Suppressor macrophage (primary cell): ENCODE measurements around the gene KCTD19.

ENCODE experiments used
- DNase-seq, 4 experiments: peaks; one replicate each; pipeline ENCODE4 v3.0.0-alpha.2; 2020 to 2022

The KCTD19 gene

DNA sequence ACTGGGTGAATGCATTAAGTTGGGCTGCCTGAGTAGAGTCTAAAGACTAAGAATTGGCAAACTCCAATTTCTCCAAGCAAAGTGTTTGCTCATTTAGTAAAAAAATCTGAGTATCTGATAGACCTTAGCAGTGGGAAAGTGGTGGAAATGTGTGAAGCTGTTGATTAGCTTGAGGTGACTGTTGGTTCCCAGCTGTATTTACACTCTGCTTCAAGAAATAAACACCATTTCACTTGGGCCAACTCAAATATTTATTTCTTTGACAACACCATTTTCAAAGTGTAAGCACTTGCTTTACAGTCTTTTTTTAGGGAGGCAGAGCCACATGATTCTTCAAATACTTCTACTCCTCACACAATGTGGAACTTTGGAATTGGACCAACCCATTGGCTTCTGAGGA is 8.7 kb downstream of the KCTD19 start:
- no peak for DNase-seq

- peak in 3 of 4 experiments; percentile 40 to 51 (median 43) for DNase-seq
These were observed 13.8 kb downstream of the KCTD19 start for GRCh38 chr16:67312719-67313118.

DNA sequence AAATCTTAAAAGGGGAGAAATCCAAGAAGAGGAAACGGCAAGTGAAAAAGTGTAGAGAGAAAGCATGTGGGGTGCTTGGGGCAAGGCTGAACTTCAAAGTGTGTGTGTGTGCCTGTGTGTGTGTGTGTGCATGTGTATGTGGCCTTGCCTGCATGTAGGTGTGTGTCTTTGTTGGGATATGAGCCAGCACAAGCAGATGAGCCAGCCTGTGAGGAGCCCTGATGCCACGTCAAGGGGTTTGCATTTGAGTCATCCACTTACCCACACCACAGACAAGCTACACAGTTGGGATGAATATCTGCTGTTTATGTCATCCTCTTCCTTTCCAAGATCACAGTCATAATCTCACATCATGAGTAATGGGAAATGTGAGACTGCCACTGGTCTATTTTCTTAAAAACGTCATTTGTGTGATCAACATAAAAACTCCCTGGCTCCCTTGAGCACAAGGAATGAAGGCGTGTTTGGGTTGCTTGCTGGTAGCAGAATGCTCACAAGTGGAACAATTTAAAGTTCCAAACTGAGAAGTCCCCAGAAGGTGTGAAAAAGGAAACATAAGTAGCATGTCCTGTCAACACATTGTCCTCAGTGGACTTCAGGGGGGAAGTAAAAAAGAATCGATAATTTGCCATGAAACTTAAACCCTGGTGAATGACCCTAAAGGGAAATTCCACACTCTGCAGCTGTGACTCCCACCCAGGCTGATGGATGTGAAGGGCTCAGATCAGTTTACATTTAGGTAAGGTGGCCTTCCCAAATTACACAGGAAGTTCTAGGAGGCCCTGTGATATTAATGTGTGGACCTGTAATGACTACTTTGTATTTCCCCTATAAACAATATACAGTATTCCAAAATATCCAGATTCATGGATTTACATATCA is 14.7 kb downstream of the KCTD19 start:
- peak; percentile 42 to 77 (median 48) for DNase-seq

DNA sequence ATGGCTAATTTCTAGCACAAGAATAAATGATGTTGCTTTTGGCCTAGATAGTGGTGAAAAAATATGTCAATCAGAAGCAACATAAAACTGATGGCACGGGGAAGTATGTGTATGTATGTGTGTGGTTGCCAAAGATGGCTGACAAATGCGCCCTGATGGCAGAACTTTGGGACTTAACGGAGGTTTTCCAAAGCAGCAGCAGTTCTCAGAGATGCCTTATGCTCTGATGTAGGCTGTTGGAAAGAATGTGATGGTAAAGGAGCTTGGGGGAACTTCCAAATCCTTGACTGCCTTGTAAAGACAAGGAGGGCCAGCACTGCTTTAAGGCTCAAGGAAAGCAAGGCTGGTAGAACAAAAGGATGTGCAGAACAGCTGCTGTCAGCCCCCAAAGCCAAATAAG is 16.0 kb downstream of the KCTD19 start:
- no peak for DNase-seq

- no peak for DNase-seq
These were observed 21.1 kb downstream of the KCTD19 start for GRCh38 chr16:67305216-67306071.

DNA sequence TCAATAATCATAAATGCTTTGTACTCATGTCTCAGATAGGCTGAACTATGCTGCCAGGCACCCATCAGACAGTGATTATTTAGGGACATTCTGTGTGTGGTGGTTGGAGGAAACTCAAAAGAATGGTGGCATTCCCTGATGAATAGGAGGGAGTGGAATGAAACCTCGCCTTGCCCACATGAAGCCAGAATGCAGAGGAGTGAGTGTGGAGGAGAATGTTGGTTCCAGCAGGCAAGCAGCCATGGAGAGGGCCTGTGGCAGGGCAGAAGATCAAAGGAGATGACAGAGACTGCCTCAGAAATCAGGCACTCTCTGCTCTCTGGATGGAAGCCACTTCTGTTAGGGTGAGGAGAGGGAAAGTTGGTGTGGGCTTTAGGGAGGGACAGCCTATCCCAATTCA is 22.5 kb downstream of the KCTD19 start:
- no peak for DNase-seq

GRCh38 chr16:67302970-67303369 is 23.6 kb downstream of the KCTD19 start:
- DNase-seq, result no peak

GRCh38 chr16:67302076-67302475 is 24.5 kb downstream of the KCTD19 start:
- DNase-seq, result no peak

DNA sequence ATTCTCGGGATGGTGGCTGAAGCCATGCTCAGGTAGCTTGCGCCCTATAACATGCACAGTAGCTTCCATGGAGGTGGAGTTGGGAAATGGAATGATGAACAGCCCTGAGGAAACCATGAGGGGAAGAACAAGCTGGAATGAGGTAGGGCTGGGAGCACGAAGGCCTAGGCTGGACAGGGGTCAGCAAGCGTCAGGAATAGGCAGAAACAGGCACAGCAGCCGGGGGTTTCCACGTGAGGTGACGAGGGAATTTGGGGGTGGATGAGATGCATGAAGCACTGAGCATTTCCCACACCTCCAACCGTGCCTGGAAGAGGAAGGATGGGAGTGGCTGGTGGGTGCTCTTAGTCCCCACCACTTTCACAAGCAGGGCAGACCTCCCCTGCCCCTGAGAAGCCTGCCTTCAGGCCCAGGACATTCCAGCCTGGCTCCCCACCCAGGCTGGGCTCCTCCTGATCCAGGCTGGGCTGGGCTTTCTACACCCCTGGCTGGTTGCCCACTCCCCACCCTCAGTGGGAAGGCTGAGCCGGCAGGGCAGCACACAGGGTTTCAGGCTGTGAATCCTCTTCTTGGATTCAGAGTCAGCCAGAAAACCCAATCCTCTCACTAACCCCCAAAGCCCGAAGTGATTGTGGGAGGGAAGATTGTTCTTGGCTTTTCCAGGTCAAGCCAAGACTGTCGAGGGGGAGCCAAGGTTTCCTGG is 25.3 kb downstream of the KCTD19 start:
- DNase-seq, result no peak

DNA sequence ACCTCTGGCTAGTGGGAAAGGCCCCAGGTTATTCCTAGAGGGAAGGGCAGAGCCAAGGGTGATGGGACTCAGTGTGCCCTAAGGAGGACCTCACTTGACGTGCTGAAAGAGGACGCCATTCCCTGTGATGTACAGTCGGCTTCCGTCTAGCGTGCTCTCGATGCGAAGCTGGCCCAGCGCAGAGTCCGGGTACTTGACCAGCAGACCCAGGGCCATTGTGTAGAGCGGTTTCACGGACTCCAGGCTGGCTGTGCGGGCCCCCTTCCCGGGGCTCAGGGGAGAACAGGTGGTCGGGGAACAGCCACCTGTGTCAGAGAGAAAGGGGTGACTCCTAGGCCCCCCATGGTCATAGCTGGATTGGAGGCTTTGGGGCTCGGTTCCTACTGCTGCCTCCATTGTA is 27.3 kb downstream of the KCTD19 start:
- no peak for DNase-seq

DNA sequence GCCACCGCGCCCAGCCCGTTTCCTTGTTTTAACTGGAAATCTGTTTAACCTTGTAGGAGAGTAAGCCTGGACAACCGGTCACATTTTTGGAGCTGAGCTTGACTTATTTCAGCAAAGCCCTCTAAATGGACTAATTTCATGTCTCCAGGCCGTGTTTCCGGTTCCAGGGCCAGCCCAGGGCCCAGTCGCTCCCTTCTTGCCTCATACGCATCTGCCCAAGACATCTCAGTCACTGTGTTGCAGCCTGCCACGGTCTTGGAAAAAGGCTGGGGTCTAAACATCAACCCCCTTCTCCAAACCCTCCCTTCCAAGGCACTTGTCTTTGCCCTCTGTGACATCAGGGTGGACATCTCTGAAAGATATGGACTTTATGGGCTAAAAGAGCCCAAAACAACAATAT is 28.3 kb downstream of the KCTD19 start:
- DNase-seq, result no peak

- DNase-seq, result no peak
These were observed 30.1 kb downstream of the KCTD19 start for GRCh38 chr16:67296420-67296819.

- DNase-seq, result no peak
These were observed 31.6 kb downstream of the KCTD19 start for GRCh38 chr16:67294938-67295361.

DNA sequence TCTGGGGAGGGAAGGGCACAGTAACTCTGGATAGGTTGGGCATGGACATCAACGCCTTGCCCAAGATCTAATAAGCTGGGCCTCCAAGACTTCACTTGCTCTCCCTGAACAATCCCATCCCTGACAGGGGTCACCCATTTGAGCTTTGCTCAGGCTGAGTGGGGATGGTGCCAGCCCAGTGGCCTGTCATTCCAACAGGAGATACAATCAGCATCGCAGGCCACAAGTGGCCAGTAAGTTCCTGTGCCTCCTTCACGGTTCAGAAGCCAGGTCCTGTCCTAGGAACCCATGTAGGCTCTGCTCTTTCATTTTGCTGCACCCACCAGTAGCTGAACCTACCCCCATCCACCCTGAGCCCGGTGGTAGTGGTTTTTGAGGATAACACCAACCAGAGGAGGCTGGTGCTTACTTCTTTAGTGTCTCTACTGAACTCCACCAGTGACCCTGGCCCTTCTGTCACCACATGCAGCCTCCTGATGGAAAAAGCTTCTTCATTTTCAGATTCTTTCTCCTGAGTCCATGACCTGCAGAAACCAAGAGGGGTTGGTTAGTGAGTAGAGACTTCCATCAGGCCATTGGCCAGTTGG is 32.3 kb downstream of the KCTD19 start:
- DNase-seq, result no peak

DNA sequence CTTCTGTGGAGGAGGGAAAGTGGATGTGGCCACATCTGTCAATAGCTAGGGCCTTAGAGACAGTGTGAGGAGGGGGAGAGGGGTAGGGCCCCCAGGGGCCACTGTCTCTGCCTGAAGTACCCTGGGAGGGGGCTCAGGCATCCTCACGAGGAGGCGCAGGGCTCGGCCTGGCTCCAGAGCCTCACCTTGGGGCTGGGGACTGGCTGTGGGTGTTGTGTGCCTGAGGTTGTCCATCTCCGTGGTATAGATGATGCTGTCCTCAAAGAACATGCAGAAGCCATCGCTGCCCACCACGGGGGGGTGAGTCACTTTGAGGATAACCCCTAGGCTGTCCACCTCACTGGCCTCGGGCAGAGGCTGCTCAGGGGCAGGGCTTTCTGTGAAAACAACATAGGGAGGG is 35.1 kb downstream of the KCTD19 start:
- no peak for DNase-seq

GRCh38 chr16:67287960-67288359 is 38.6 kb downstream of the KCTD19 start:
- DNase-seq, result no peak

GRCh38 chr16:67286441-67287235 is 39.9 kb downstream of the KCTD19 start:
- DNase-seq, result no peak

GRCh38 chr16:67284699-67285646 is 41.6 kb downstream of the KCTD19 start:
- no peak for DNase-seq

DNA sequence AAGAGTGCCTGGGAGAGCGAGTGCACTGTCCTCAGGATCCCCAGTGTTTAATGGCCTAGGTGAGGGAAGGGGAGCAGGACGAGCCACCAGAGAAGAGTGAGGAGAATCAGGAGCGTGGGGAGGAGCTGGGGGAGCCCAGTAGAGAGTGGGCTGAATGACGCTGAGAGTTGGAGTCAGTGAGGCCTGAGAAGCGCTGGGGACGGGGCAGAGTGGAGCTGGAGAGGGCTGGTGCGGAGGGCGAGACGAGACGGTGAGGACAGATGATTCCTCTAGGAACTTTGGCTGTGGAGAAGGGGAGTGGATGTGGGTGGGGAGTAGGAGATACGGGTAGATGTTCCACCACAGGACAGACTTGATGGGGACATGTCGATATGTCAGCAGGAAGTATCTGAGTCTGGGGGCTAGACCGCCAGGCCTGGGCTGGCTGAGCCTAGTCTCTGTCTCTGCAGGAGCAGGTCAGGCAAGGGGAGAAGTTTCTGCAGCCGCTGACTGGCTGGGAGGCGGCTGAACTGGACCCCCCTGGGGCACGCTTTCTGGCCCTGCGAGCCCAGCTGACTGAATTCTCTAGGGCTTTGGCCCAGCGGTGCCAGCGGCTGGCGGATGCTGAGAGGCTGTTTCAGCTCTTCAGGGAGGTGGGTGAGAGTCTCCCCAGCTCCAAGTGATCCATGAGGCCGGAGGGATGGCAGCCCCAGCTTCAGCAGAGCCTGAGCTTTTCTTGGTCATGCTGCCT is 42.5 kb downstream of the KCTD19 start:
- no peak for DNase-seq
